SK-N-SH treated with all-trans-retinoic acid at 6 μM for 48 hours (cell line): ENCODE data around the gene CDH4.

Experiments used
- ATAC-seq: fragments of 200-7000 bp; cut with Tn5 transposase; 3 replicates; pipeline ENCODE4 v1.9.1; 2020; ENCODE audit warnings: mild to moderate bottlenecking, moderate library complexity
- ARNTL ChIP-seq: fragments of 450-650 bp; formaldehyde crosslinking; IDR thresholded peaks from 2 replicates; pipeline ENCODE4 v1.5.0; 2020; ENCODE audit warnings: low read depth, mild to moderate bottlenecking, moderate library complexity, borderline replicate concordance
- CSDC2 ChIP-seq: fragments of 250-450 bp; sonication (Bioruptor Pico); IDR thresholded peaks from 2 replicates; pipeline ENCODE4 v1.5.0; 2020; ENCODE audit warnings: mild to moderate bottlenecking, moderate library complexity
- ESRRG ChIP-seq: fragments of 250-450 bp; sonication (Bioruptor Pico); IDR thresholded peaks from 2 replicates; pipeline ENCODE4 v1.6.1; 2021; ENCODE audit warnings: mild to moderate bottlenecking
- GLIS3 ChIP-seq: fragments of 250-450 bp; sonication (Bioruptor Pico); IDR thresholded peaks from 2 replicates; pipeline ENCODE4 v1.5.0; 2020; ENCODE audit warnings: mild to moderate bottlenecking, moderate library complexity
- ISL1 ChIP-seq: fragments of 250-450 bp; sonication (Bioruptor Pico); IDR thresholded peaks from 2 replicates; pipeline ENCODE4 v2.1.2; 2022; ENCODE audit warnings: mild to moderate bottlenecking, moderate library complexity
- OSR1 ChIP-seq: fragments of 250-450 bp; sonication (Bioruptor Pico); IDR thresholded peaks from 2 replicates; pipeline ENCODE4 v1.8.0; 2022; ENCODE audit warnings: moderate library complexity, mild to moderate bottlenecking, inconsistent platforms
- PPARA ChIP-seq: fragments of 250-450 bp; sonication (Bioruptor Pico); IDR thresholded peaks from 2 replicates; pipeline ENCODE4 v1.5.0; 2020; ENCODE audit warnings: mild to moderate bottlenecking, borderline replicate concordance
- RARB ChIP-seq: fragments of 250-450 bp; sonication (Bioruptor Pico); IDR thresholded peaks from 2 replicates; pipeline ENCODE4 v1.8.0; 2021; ENCODE audit warnings: mild to moderate bottlenecking, moderate library complexity
- SNAI2 ChIP-seq: fragments of 250-450 bp; sonication (Bioruptor Pico); IDR thresholded peaks from 2 replicates; pipeline ENCODE4 v1.5.0; 2020; ENCODE audit warnings: mild to moderate bottlenecking, moderate library complexity
- TCF4 ChIP-seq: fragments of 250-450 bp; sonication (Bioruptor Pico); IDR thresholded peaks from 2 replicates; pipeline ENCODE4 v1.8.0; 2021; ENCODE audit warnings: mild to moderate bottlenecking, moderate library complexity, borderline replicate concordance
- TOX ChIP-seq: fragments of 250-450 bp; sonication (Bioruptor Pico); IDR thresholded peaks from 2 replicates; pipeline ENCODE4 v1.8.0; 2021; ENCODE audit warnings: mild to moderate bottlenecking, moderate library complexity, borderline replicate concordance
- ZC3H10 ChIP-seq: fragments of 250-450 bp; sonication (Bioruptor Pico); IDR thresholded peaks from 2 replicates; pipeline ENCODE4 v1.5.1; 2021; ENCODE audit warnings: mild to moderate bottlenecking, moderate library complexity
- ZFP3 ChIP-seq: fragments of 250-450 bp; sonication (Bioruptor Pico); IDR thresholded peaks from 2 replicates; pipeline ENCODE4 v1.5.0; 2020; ENCODE audit warnings: mild to moderate bottlenecking, moderate library complexity
- ZFP30 ChIP-seq: fragments of 450-650 bp; formaldehyde crosslinking; IDR thresholded peaks from 2 replicates; pipeline ENCODE4 v1.5.0; 2022; ENCODE audit warnings: mild to moderate bottlenecking, moderate library complexity
- ZNF565 ChIP-seq: fragments of 450-650 bp; formaldehyde crosslinking; conservative IDR thresholded peaks from 2 replicates; pipeline ENCODE4 v1.5.0; 2020; ENCODE audit warnings: low read depth, mild to moderate bottlenecking, moderate library complexity
- ZNF70 ChIP-seq: fragments of 450-650 bp; formaldehyde crosslinking; IDR thresholded peaks from 2 replicates; pipeline ENCODE4 v1.5.0; 2020; ENCODE audit warnings: mild to moderate bottlenecking, moderate library complexity
- TF ChIP-seq, protein P1 (sequence below): fragments of 250-450 bp; sonication (Bioruptor Pico); IDR thresholded peaks from 2 replicates; pipeline ENCODE4 v1.5.1; 2021; ENCODE audit warnings: mild to moderate bottlenecking, moderate library complexity
- TF ChIP-seq, protein P2 (sequence below): fragments of 250-450 bp; sonication (Bioruptor Pico); IDR thresholded peaks from 2 replicates; pipeline ENCODE4 v1.8.0; 2021; ENCODE audit warnings: low read depth, mild to moderate bottlenecking, moderate library complexity, borderline replicate concordance
- TF ChIP-seq, protein P3 (sequence below): fragments of 250-450 bp; sonication (Bioruptor Pico); IDR thresholded peaks from 2 replicates; pipeline ENCODE4 v1.5.0; 2020; ENCODE audit warnings: mild to moderate bottlenecking, moderate library complexity
- TF ChIP-seq, protein P4 (sequence below): fragments of 250-450 bp; sonication (Bioruptor Pico); IDR thresholded peaks from 2 replicates; pipeline ENCODE4 v1.5.1; 2020; ENCODE audit warnings: low read depth, mild to moderate bottlenecking, moderate library complexity
- TF ChIP-seq, protein P5 (sequence below): fragments of 250-450 bp; sonication (Bioruptor Pico); IDR thresholded peaks from 2 replicates; pipeline ENCODE4 v1.8.0; 2020; ENCODE audit warnings: mild to moderate bottlenecking, moderate library complexity, borderline replicate concordance

Gene CDH4

DNA sequence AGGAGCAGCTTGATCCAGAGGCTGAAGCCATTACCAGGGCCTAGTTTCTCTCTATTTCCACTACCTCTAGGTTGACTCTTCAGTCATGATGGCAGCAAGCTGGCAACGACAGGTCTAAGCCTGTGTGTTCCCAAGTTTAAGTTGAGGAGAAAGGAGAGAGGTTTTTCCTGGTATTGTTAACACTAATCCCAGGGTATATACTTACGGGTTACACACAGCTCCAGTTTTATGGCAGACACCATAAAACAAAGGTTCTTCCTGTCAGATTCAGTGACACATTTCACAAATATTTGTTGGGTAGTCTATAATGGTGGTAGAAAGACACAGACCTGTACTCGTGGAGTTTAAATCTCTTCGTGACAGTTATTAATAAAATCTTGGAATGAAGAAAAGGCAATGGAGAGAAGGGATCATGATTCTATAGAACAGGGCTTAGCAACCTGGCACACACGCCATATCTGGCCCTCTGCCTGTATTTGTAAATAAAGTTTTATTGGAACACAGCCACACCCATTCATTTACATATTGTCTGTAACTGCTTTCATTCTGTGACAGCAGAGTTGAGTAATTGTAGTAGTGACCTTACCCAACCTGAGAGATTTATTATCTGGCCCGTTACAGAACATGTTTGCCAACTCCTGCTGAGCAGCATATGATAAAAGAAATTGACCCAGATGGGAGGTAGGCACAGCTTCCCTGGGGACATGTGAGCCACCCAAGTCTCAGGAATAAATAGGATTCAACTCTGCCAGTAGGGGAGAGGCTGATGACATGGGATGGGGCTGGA lies 323.3 kb downstream of the CDH4 start:
- no peak for TF ChIP-seq RARB (CRISPR knock-in tag)
- no peak for TF ChIP-seq SNAI2 (CRISPR knock-in tag)
- no peak for TF ChIP-seq ESRRG (CRISPR knock-in tag)
- no peak for TF ChIP-seq CSDC2 (CRISPR knock-in tag)
- no peak for TF ChIP-seq ZFP30 (CRISPR knock-in tag)
- TF ChIP-seq PPARA = no peak
- TF ChIP-seq ARNTL = no peak
- no peak for TF ChIP-seq TCF4 (CRISPR knock-in tag)
- no peak for TF ChIP-seq ZNF565
- TF ChIP-seq ISL1 (CRISPR knock-in tag) = no peak
- TF ChIP-seq, protein P1, sequence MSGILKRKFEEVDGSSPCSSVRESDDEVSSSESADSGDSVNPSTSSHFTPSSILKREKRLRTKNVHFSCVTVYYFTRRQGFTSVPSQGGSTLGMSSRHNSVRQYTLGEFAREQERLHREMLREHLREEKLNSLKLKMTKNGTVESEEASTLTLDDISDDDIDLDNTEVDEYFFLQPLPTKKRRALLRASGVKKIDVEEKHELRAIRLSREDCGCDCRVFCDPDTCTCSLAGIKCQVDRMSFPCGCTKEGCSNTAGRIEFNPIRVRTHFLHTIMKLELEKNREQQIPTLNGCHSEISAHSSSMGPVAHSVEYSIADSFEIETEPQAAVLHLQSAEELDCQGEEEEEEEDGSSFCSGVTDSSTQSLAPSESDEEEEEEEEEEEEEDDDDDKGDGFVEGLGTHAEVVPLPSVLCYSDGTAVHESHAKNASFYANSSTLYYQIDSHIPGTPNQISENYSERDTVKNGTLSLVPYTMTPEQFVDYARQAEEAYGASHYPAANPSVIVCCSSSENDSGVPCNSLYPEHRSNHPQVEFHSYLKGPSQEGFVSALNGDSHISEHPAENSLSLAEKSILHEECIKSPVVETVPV (CRISPR knock-in tag) = no peak
- TF ChIP-seq, protein P2, sequence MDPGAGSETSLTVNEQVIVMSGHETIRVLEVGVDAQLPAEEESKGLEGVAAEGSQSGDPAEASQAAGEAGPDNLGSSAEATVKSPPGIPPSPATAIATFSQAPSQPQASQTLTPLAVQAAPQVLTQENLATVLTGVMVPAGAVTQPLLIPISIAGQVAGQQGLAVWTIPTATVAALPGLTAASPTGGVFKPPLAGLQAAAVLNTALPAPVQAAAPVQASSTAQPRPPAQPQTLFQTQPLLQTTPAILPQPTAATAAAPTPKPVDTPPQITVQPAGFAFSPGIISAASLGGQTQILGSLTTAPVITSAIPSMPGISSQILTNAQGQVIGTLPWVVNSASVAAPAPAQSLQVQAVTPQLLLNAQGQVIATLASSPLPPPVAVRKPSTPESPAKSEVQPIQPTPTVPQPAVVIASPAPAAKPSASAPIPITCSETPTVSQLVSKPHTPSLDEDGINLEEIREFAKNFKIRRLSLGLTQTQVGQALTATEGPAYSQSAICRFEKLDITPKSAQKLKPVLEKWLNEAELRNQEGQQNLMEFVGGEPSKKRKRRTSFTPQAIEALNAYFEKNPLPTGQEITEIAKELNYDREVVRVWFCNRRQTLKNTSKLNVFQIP (CRISPR knock-in tag) = no peak
- TF ChIP-seq, protein P3, sequence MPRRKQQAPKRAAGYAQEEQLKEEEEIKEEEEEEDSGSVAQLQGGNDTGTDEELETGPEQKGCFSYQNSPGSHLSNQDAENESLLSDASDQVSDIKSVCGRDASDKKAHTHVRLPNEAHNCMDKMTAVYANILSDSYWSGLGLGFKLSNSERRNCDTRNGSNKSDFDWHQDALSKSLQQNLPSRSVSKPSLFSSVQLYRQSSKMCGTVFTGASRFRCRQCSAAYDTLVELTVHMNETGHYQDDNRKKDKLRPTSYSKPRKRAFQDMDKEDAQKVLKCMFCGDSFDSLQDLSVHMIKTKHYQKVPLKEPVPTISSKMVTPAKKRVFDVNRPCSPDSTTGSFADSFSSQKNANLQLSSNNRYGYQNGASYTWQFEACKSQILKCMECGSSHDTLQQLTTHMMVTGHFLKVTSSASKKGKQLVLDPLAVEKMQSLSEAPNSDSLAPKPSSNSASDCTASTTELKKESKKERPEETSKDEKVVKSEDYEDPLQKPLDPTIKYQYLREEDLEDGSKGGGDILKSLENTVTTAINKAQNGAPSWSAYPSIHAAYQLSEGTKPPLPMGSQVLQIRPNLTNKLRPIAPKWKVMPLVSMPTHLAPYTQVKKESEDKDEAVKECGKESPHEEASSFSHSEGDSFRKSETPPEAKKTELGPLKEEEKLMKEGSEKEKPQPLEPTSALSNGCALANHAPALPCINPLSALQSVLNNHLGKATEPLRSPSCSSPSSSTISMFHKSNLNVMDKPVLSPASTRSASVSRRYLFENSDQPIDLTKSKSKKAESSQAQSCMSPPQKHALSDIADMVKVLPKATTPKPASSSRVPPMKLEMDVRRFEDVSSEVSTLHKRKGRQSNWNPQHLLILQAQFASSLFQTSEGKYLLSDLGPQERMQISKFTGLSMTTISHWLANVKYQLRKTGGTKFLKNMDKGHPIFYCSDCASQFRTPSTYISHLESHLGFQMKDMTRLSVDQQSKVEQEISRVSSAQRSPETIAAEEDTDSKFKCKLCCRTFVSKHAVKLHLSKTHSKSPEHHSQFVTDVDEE = no peak
- no peak for TF ChIP-seq ZFP3 (CRISPR knock-in tag)
- no peak for TF ChIP-seq OSR1 (CRISPR knock-in tag)
- TF ChIP-seq ZC3H10 = no peak
- no peak for TF ChIP-seq GLIS3 (CRISPR knock-in tag)
- TF ChIP-seq ZNF70 (CRISPR knock-in tag) = no peak
- TF ChIP-seq TOX = no peak
- TF ChIP-seq, all 23 proteins: peak for 0

DNA sequence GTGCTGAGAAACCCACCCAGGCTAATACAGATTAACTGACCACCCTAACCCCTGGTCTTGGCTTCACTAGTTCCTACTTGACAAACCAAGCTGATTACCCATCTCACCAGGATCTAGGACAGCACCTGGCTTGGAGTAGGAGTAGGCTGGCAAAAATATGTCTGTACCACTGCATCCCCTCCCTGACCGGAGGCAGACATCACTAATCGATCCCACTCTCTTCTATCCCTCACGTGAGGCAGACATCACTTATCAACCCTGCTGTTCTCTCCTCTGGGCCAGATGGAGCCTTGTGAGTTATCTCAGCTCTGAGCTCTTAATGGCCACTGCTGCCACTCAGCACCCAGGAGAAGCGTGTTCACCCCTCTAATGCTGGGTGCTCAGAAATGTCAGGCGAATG lies 324.3 kb downstream of the CDH4 start:
- ATAC-seq = no peak
- TF ChIP-seq ARNTL (no peak), SNAI2 (CRISPR knock-in tag) (no peak), PPARA (no peak), RARB (CRISPR knock-in tag) (no peak), TCF4 (CRISPR knock-in tag) (no peak), ZNF70 (CRISPR knock-in tag) (no peak), ZC3H10 (no peak), GLIS3 (CRISPR knock-in tag) (no peak), TOX (no peak), OSR1 (CRISPR knock-in tag) (no peak)
- TF ChIP-seq, protein P3 = no peak
- TF ChIP-seq, protein P4, sequence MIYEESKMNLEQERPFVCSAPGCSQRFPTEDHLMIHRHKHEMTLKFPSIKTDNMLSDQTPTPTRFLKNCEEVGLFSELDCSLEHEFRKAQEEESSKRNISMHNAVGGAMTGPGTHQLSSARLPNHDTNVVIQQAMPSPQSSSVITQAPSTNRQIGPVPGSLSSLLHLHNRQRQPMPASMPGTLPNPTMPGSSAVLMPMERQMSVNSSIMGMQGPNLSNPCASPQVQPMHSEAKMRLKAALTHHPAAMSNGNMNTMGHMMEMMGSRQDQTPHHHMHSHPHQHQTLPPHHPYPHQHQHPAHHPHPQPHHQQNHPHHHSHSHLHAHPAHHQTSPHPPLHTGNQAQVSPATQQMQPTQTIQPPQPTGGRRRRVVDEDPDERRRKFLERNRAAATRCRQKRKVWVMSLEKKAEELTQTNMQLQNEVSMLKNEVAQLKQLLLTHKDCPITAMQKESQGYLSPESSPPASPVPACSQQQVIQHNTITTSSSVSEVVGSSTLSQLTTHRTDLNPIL (CRISPR knock-in tag) = no peak
- TF ChIP-seq, protein P5, sequence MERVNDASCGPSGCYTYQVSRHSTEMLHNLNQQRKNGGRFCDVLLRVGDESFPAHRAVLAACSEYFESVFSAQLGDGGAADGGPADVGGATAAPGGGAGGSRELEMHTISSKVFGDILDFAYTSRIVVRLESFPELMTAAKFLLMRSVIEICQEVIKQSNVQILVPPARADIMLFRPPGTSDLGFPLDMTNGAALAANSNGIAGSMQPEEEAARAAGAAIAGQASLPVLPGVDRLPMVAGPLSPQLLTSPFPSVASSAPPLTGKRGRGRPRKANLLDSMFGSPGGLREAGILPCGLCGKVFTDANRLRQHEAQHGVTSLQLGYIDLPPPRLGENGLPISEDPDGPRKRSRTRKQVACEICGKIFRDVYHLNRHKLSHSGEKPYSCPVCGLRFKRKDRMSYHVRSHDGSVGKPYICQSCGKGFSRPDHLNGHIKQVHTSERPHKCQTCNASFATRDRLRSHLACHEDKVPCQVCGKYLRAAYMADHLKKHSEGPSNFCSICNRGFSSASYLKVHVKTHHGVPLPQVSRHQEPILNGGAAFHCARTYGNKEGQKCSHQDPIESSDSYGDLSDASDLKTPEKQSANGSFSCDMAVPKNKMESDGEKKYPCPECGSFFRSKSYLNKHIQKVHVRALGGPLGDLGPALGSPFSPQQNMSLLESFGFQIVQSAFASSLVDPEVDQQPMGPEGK (CRISPR knock-in tag) = no peak
- TF ChIP-seq, protein P2 (CRISPR knock-in tag) = no peak

More for the DNA sequence above, 323.3 kb downstream of the CDH4 start:
- no peak for ATAC-seq
